Measurements from ENCODE around the gene PTPN21. TPM values are rescaled to one million over a fixed set of nuclear protein-coding genes. Genes with fewer than 3 reads are reported as not detected.

Gene PTPN21
- total and polyA plus RNA-seq, 4 donors, result 2.1 to 7.2 (median 3.1) TPM

DNA sequence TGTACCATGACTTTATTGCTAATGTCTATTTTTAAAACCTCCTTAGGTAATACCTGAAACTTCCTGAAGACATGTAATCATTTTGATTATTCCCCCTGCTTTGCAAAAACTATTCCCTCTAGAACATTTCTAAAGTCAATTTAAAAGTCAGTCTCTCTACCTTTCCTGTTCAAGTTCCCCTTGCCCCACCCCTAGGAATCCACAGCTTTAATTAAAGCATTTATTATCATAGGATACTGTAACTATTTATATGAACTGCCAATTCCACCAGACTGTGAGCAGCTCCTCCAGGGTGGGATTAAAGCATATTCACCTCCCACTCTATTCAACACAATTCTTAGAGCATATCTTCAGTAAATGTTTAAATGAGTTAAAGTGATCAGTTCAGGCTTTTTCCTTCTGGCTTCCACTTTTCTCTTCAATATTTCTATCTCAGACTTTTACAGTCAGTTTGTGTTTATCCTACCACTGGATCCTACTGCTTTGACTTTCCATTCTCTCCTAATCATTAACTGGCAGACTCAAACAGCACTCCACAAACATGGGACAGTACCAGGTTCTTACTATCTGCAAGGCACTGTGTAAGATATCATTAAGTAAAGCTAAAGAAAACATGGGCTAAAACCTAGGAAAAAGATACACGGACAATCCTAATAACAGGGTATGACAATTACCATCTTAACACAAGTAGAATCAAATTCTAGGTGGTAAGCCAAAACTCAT, 39.1 kb downstream of the PTPN21 start:
- Histone ChIP-seq H3K4me1 (ENCODE audit: control insufficient read depth in 4 of 4, insufficient read depth in 4 of 4, low read length in 3 of 4) (peaks cover 0 to 11% (median 4%) of the 10 kb centered on the region in 4 donors), H3K27me3 (ENCODE audit: control insufficient read depth in 4 of 4, insufficient read depth in 4 of 4, low read length in 3 of 4) (no peaks in the 10 kb centered on the region), H3K9me3 (ENCODE audit: control insufficient read depth in 4 of 4, low read length in 3 of 4) (no peaks in the 10 kb centered on the region), H3K36me3 (ENCODE audit: control insufficient read depth in 4 of 4, insufficient read depth in 3 of 4, low read depth in 1 of 4, low read length in 3 of 4) (peaks cover 0 to 3% (median 3%) of the 10 kb centered on the region in 4 donors), H3K4me3 (ENCODE audit: low read depth in 1 of 3, low read length in 3 of 3) (no peak overlapping the region), H3K9ac (ENCODE audit: low read depth in 1 of 2, low read length in 2 of 2) (no peak overlapping the region), H3K27ac (ENCODE audit: low read depth in 1 of 2, low read length in 2 of 2) (no peak overlapping the region)
- 62% methylated on average over 1 of the region's 1 CpG for WGBS
- DNase-seq (ENCODE audit: low spot score), result no peak
- TF ChIP-seq ZBTB33 (IDR thresholded peaks at IDR 0.05) (no peak), RAD21 (IDR thresholded peaks at IDR 0.05) (no peak)

- peaks cover 3 to 12% (median 7%) of the 10 kb centered on the region in 4 donors for H3K36me3 ChIP-seq (ENCODE audit: control insufficient read depth in 4 of 4, insufficient read depth in 3 of 4, low read depth in 1 of 4, low read length in 3 of 4)
- no peak overlapping the region for H3K4me3 ChIP-seq (ENCODE audit: low read depth in 1 of 3, low read length in 3 of 3)
- no peaks in the 10 kb centered on the region for H3K27me3 ChIP-seq (ENCODE audit: control insufficient read depth in 4 of 4, insufficient read depth in 4 of 4, low read length in 3 of 4)
- TF ChIP-seq FOXA2 (IDR thresholded peaks at IDR 0.05), result no peak
- TF ChIP-seq RXRA (IDR thresholded peaks at IDR 0.05), result no peak
- no peak for TF ChIP-seq TAF1 (conservative IDR thresholded peaks at IDR 0.05)
- TF ChIP-seq, protein P1, sequence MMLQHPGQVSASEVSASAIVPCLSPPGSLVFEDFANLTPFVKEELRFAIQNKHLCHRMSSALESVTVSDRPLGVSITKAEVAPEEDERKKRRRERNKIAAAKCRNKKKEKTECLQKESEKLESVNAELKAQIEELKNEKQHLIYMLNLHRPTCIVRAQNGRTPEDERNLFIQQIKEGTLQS (IDR thresholded peaks at IDR 0.05), result no peak
- TF ChIP-seq ZBTB33 (IDR thresholded peaks at IDR 0.05), result no peak
- no peak for TF ChIP-seq CTCF (IDR thresholded peaks at IDR 0.05; ENCODE audit: low read depth, low read length, missing input control)
- no peak for TF ChIP-seq HNF4G (IDR thresholded peaks at IDR 0.05)
- TF ChIP-seq NR2F2 (IDR thresholded peaks at IDR 0.05), result no peak
- TF ChIP-seq JUND (IDR thresholded peaks at IDR 0.05), result no peak
- TF ChIP-seq FOXA1 (IDR thresholded peaks at IDR 0.05), result no peak
- TF ChIP-seq YY1 (IDR thresholded peaks at IDR 0.05), result no peak
- TF ChIP-seq EGR1 (IDR thresholded peaks at IDR 0.05; ENCODE audit: low read depth in 2 of 2), result no peak
- no peak for TF ChIP-seq SP1 (IDR thresholded peaks at IDR 0.05)
- no peak for TF ChIP-seq HNF4A (conservative IDR thresholded peaks at IDR 0.05)
- no peak for TF ChIP-seq GABPA (IDR thresholded peaks at IDR 0.05 in 1 of 2, conservative IDR thresholded peaks at IDR 0.05 in 1 of 2)
- TF ChIP-seq RAD21 (IDR thresholded peaks at IDR 0.05), result no peak
- TF ChIP-seq, protein P2, sequence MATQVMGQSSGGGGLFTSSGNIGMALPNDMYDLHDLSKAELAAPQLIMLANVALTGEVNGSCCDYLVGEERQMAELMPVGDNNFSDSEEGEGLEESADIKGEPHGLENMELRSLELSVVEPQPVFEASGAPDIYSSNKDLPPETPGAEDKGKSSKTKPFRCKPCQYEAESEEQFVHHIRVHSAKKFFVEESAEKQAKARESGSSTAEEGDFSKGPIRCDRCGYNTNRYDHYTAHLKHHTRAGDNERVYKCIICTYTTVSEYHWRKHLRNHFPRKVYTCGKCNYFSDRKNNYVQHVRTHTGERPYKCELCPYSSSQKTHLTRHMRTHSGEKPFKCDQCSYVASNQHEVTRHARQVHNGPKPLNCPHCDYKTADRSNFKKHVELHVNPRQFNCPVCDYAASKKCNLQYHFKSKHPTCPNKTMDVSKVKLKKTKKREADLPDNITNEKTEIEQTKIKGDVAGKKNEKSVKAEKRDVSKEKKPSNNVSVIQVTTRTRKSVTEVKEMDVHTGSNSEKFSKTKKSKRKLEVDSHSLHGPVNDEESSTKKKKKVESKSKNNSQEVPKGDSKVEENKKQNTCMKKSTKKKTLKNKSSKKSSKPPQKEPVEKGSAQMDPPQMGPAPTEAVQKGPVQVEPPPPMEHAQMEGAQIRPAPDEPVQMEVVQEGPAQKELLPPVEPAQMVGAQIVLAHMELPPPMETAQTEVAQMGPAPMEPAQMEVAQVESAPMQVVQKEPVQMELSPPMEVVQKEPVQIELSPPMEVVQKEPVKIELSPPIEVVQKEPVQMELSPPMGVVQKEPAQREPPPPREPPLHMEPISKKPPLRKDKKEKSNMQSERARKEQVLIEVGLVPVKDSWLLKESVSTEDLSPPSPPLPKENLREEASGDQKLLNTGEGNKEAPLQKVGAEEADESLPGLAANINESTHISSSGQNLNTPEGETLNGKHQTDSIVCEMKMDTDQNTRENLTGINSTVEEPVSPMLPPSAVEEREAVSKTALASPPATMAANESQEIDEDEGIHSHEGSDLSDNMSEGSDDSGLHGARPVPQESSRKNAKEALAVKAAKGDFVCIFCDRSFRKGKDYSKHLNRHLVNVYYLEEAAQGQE (IDR thresholded peaks at IDR 0.05), result no peak
- TF ChIP-seq MAX (IDR thresholded peaks at IDR 0.05), result no peak
- no peaks in the 10 kb centered on the region for H3K9me3 ChIP-seq (ENCODE audit: control insufficient read depth in 4 of 4, low read length in 3 of 4)
- no peak overlapping the region for H3K9ac ChIP-seq (ENCODE audit: low read depth in 1 of 2, low read length in 2 of 2)
- no peak overlapping the region for H3K27ac ChIP-seq (ENCODE audit: low read depth in 1 of 2, low read length in 2 of 2)
- no peak for DNase-seq (ENCODE audit: low spot score)
- H3K4me1 ChIP-seq (ENCODE audit: control insufficient read depth in 4 of 4, insufficient read depth in 4 of 4, low read length in 3 of 4), result no peaks in the 10 kb centered on the region
- WGBS, result 97% methylated on average over 1 of the region's 1 CpG
These were observed 47.6 kb downstream of the PTPN21 start for GRCh38 chr14:88507208-88507607.
